GM23248 (cell line): ENCODE measurements around the gene DCANP1. TPM values are rescaled to one million over a fixed set of nuclear protein-coding genes. Genes with fewer than 3 reads are reported as not detected.

Experiments used
- DNase-seq: peaks from one replicate; pipeline ENCODE4 v3.0.0-alpha.2; 2015
- H2AFZ ChIP-seq: fragments of 200-600 bp; sonication (generic); 2 replicates; pipeline ENCODE4 v1.6.1; 2016; ENCODE audit warnings: antibody characterized with exemption
- H3F3A ChIP-seq: fragments of 200-600 bp; sonication (generic); 2 replicates; pipeline ENCODE4 v1.6.1; 2016; ENCODE audit warnings: mild to moderate bottlenecking, antibody characterized with exemption, mixed run types; ENCODE audit not compliant: insufficient read depth
- H3K27ac ChIP-seq: fragments of 200-600 bp; sonication (generic); 2 replicates; pipeline ENCODE4 v1.5.1; 2016; ENCODE audit warnings: mild to moderate bottlenecking
- H3K27me3 ChIP-seq: fragments of 200-600 bp; sonication (generic); replicated peaks from 2 replicates; pipeline ENCODE4 v1.6.1; 2016; ENCODE audit warnings: mild to moderate bottlenecking; ENCODE audit not compliant: insufficient read depth
- H3K36me3 ChIP-seq: fragments of 200-600 bp; sonication (generic); 2 replicates; pipeline ENCODE4 v1.6.1; 2016; ENCODE audit warnings: low read depth, mild to moderate bottlenecking
- H3K4me1 ChIP-seq: fragments of 200-600 bp; sonication (generic); 2 replicates; pipeline ENCODE4 v1.6.1; 2016; ENCODE audit warnings: mild to moderate bottlenecking; ENCODE audit not compliant: insufficient read depth
- H3K4me2 ChIP-seq: fragments of 200-600 bp; sonication (generic); one replicate; pipeline ENCODE4 v1.6.1; 2016; ENCODE audit warnings: mild to moderate bottlenecking; ENCODE audit not compliant: unreplicated experiment
- H3K4me3 ChIP-seq: fragments of 200-600 bp; sonication (generic); 2 replicates; pipeline ENCODE4 v1.5.1; 2016; ENCODE audit warnings: mild to moderate bottlenecking
- H3K79me2 ChIP-seq: fragments of 200-600 bp; sonication (generic); 2 replicates; pipeline ENCODE4 v1.6.1; 2016; ENCODE audit warnings: mild to moderate bottlenecking; ENCODE audit not compliant: insufficient read depth
- H3K9ac ChIP-seq: fragments of 200-600 bp; sonication (generic); 2 replicates; pipeline ENCODE4 v1.6.1; 2016; ENCODE audit warnings: mild to moderate bottlenecking
- H3K9me2 ChIP-seq: fragments of 200-600 bp; sonication (generic); 2 replicates; pipeline ENCODE4 v1.6.1; 2016; ENCODE audit warnings: mixed run types, mild to moderate bottlenecking, moderate library complexity; ENCODE audit not compliant: insufficient read depth
- H3K9me3 ChIP-seq: fragments of 200-600 bp; sonication (generic); one replicate; pipeline ENCODE4 v1.6.1; 2017; ENCODE audit warnings: low read depth
- H4K20me1 ChIP-seq: fragments of 200-600 bp; sonication (generic); 2 replicates; pipeline ENCODE4 v1.6.0; 2016; ENCODE audit not compliant: insufficient read depth
- EZH2 ChIP-seq: fragments of 200-600 bp; sonication (generic); IDR thresholded peaks from 2 replicates; pipeline ENCODE4 v1.6.1; 2018; ENCODE audit warnings: antibody characterized with exemption, mild to moderate bottlenecking; ENCODE audit not compliant: insufficient read depth, poor library complexity, severe bottlenecking
- EZH2phosphoT487 ChIP-seq: fragments of 200-600 bp; sonication (generic); IDR thresholded peaks from 2 replicates; pipeline ENCODE4 v1.6.1; 2018; ENCODE audit warnings: antibody characterized with exemption, moderate library complexity, mild to moderate bottlenecking, low read depth; ENCODE audit not compliant: insufficient read depth
- WGBS, 2 experiments: methylation state at CpG; one replicate each; pipeline ENCODE4 v1.1.6; 2015 to 2017; ENCODE audit warnings: low lambda C conversion rate in 2 of 2, low coverage in 1 of 2; ENCODE audit errors: missing lambda C conversion rate in 2 of 2; 5-methylcytosine and 5-hydroxymethylcytosine counted together
- in situ Hi-C: fragments of 300-500 bp; cut with MboI; formaldehyde crosslinking; loops from 2 replicates; pipeline ENCODE4 v1.15.0; 2020
- polyA plus RNA-seq: library from polyadenylated mRNA; unstranded; fragments of >200 nt; fragmentation: Nextera tagmentation; extraction: Ambion mirVana; gene quantifications from 2 replicates; pipeline ENCODE4 v1.2.1, GENCODE V29; 2016
- total RNA-seq: library from RNA; depleted of rRNA; stranded (reverse); fragments of >200 nt; shearing (Covaris generic); gene quantifications from 2 replicates; pipeline ENCODE4 v1.2.3, GENCODE V29; 2014

The DCANP1 gene
- total and polyA plus RNA-seq, 2 experiments from 2014 or later: not detected

DNA sequence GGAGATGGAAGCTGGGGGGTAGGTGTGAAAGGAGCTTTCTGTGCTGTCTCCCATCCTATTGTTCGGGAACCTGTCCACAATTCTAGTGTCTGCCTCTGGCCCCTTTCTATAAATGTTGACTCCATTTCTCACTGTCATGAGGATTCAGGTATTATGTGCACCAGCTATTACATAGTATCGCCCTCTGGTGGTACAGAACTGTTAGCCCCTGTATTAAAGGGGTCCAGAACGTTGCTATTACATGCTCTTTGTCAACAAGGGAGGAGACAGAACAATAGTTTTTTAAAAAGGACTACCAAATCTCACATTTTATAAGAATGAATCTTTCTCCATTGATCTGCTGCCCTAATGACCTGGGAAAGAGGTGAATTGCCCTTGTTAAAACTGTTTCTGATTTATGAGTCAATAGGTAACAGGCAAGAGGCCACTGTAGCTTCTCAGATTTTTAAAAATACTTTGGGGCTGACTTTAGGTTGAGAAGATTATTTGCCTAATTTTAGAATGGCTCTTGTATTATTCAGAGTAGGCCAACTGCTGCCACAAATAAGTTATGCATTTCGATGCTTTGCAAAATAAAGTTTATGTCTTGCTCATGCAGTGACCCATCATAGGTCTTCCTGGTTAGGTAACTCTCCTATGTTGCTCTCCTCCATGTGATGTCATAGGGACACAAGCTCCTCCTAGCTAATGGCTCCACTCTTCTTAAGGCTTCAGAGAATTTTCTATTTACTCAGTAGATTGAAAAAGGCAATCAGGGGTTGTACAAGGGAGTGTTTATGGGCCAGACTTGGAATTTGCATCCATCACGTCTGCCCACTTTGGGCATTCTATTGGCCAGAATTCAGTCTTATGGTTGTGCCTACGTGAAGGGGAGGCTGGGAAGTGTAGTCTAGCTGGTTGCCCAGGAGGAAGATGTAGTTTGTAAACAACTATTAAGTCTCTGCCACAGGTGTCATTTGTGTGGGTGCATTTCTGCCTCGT lies 20.8 kb downstream of the DCANP1 start:
- H3K9ac ChIP-seq: no peak overlapping the region
- H3K4me3 ChIP-seq: no peak overlapping the region
- no peaks in the 10 kb centered on the region for H3K9me2 ChIP-seq
- no peak overlapping the region for H3K27ac ChIP-seq
- no peak overlapping the region; the same call in 1 of the 2 replicates for H2AFZ ChIP-seq
- no peaks in the 10 kb centered on the region for H3K27me3 ChIP-seq
- H3F3A ChIP-seq: no peaks in the 10 kb centered on the region
- no peaks in the 10 kb centered on the region for H3K36me3 ChIP-seq
- H3K4me2 ChIP-seq: no peak overlapping the region
- in situ Hi-C loops: no loop called here
- no peaks in the 10 kb centered on the region for H3K9me3 ChIP-seq
- H4K20me1 ChIP-seq: no peaks in the 10 kb centered on the region
- no peak for TF ChIP-seq EZH2
- H3K4me1 ChIP-seq: no peaks in the 10 kb centered on the region
- 42 to 47% methylated on average over 7 of the region's 7 CpGs for WGBS, 2 experiments
- DNase-seq: peak; percentile 77
- no peaks in the 10 kb centered on the region for H3K79me2 ChIP-seq

DNA sequence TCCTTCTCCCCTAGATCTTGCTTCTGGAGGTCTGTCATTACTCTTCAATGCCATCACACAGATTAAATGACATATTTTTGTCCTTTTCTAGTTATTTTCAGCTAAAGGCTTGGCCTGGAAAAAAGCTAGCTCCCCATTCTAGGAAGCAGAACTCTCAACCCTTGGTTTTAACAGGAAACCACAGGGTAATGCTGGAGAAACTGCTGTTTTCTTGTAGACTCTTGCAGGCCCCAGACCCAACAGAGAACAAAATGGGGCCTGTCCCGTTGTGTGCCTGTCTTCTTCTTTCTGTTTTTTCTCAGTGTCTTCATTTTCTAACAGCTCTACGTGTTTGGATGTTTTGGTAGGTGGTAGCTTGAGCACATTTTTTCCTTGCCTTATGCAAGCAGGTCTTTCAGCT lies 21.5 kb downstream of the DCANP1 start:
- Histone ChIP-seq H3K27ac (no peak overlapping the region), H2AFZ (no peak overlapping the region; the same call in 1 of the 2 replicates), H3K4me1 (no peaks in the 10 kb centered on the region), H3K27me3 (no peaks in the 10 kb centered on the region), H3K9me3 (no peaks in the 10 kb centered on the region), H3K79me2 (no peaks in the 10 kb centered on the region), H4K20me1 (no peaks in the 10 kb centered on the region), H3F3A (no peaks in the 10 kb centered on the region), H3K9ac (no peak overlapping the region), H3K9me2 (no peaks in the 10 kb centered on the region), H3K4me2 (no peak overlapping the region), H3K4me3 (no peak overlapping the region), H3K36me3 (no peaks in the 10 kb centered on the region)
- WGBS, 2 experiments: 50 to 51% methylated on average over 2 of the region's 2 CpGs
- TF ChIP-seq EZH2 (no peak), EZH2phosphoT487 (no peak)
- in situ Hi-C loops: no loop called here
- no peak for DNase-seq

DNA sequence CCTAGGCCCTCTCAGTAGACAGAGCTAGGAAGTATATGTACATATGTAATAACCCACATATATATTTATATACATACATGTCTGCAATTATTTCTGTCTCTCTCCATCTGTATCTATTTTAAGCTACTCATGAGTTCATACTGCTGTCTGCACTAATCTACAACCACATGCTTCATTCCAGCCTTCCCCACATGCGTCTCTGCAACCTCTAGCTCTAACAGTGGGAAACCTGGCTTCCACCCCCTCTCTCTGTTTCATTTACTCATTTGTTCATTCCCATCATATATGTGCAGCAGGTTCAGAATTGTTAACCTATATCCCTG lies 23.3 kb downstream of the DCANP1 start:
- H3K79me2 ChIP-seq: no peaks in the 10 kb centered on the region
- H2AFZ ChIP-seq: no peak overlapping the region
- no peaks in the 10 kb centered on the region for H3K9me2 ChIP-seq
- H3K27me3 ChIP-seq: peaks cover 6% of the 10 kb centered on the region; the same call in 1 of the 2 replicates
- no peaks in the 10 kb centered on the region for H4K20me1 ChIP-seq
- H3F3A ChIP-seq: no peaks in the 10 kb centered on the region
- H3K9ac ChIP-seq: no peak overlapping the region
- 98 to 100% methylated on average over 1 of the region's 1 CpG for WGBS, 2 experiments
- no peak overlapping the region for H3K4me3 ChIP-seq
- H3K9me3 ChIP-seq: no peaks in the 10 kb centered on the region
- no peak for DNase-seq
- no peaks in the 10 kb centered on the region for H3K4me1 ChIP-seq
- H3K36me3 ChIP-seq: no peaks in the 10 kb centered on the region
- no peak overlapping the region for H3K4me2 ChIP-seq
- in situ Hi-C loops: no loop called here
- no peak overlapping the region for H3K27ac ChIP-seq
- TF ChIP-seq EZH2 (no peak), EZH2phosphoT487 (no peak)

DNA sequence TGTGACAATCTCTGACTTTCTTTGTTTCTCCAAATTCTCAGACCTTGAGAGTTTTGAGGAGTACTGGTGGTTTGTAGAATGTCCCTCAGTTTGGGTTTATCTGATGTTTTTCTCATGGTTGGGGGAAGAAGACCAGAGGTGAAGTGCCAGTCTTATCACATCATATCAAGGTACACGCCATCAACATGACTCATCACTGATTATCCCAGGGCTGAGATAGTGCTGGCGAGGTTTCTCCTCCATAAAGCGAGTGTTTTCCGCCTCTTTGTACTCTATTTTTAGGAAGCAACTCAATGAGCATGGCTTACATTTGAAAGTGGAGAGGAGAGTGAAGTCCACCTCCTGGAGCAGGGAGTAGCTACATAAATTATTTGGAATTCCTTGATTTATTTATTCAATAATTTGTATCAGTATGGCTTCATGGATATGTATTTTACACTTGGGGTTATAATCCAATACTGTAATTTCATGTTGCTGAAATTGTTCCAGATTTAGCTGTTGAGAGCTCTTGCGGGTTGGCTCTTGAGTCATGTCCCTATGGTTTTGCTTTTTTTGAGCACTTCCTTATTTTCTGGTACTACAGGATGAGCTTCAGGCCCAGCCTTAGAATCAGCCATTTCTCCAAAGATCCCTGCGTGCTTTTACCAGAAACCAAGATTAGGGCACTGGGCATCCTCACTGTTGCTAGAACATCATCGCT lies 23.9 kb downstream of the DCANP1 start:
- Histone ChIP-seq H3K4me2 (no peak overlapping the region), H3K9ac (no peak overlapping the region), H3K27me3 (peaks cover 11% of the 10 kb centered on the region), H3K9me2 (no peaks in the 10 kb centered on the region), H3K9me3 (no peaks in the 10 kb centered on the region), H4K20me1 (no peaks in the 10 kb centered on the region), H3K4me3 (no peak overlapping the region), H3K36me3 (no peaks in the 10 kb centered on the region), H3K79me2 (no peaks in the 10 kb centered on the region), H2AFZ (no peak overlapping the region), H3F3A (no peaks in the 10 kb centered on the region), H3K4me1 (no peaks in the 10 kb centered on the region), H3K27ac (no peak overlapping the region)
- DNase-seq: no peak
- 88 to 89% methylated on average over 7 of the region's 7 CpGs for WGBS, 2 experiments
- TF ChIP-seq EZH2 (no peak), EZH2phosphoT487 (no peak)
- in situ Hi-C loops: no loop called here
